NB4 (cell line): ENCODE data around the gene JAKMIP1.

Source experiments
- POLR2A ChIP-seq: IDR thresholded peaks from 2 replicates; pipeline ENCODE4 v1.6.1; 2011; ENCODE audit warnings: mild to moderate bottlenecking; ENCODE audit not compliant: insufficient read length; ENCODE audit errors: extremely low read depth
- TF ChIP-seq, protein P1 (sequence below): IDR thresholded peaks from one replicate; pipeline ENCODE4 v1.5.1; 2012; ENCODE audit warnings: low read depth, low read length
- TF ChIP-seq, protein P2 (sequence below): IDR thresholded peaks from 2 replicates; pipeline ENCODE4 v1.6.1; 2011; ENCODE audit warnings: low read depth, low read length

DNA sequence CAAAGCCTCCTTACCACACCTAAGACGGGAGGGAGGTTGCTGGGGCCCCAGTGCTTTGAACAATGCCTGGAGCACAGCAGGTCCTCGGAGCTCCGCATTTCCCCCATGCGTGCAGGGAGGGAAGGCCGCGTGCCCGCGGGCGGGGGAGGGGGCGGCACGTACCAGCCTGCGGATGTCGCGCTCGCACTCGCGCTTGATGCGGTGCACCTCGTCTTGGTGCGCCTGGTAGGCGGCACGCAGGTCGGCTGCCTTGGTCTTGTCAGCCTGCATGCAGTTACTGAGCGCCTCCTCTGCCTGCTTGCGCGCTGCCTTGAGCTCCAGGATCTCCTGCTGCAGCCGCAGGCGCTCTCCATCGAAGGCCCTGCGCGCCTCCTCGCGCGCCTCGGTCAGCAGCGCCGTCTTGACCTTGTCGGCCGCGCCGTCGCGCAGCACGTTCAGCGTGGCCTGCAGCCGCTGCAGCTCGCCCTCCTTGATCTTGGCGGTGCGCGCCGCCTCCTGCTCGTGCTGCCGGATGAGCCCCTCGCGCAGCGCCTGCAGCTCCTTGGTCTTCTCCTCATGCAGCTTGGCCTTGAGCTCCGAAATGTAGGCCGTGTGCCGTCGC, 94.9 kb downstream of the JAKMIP1 start:
- no peak for TF ChIP-seq POLR2A
- TF ChIP-seq, protein P1, sequence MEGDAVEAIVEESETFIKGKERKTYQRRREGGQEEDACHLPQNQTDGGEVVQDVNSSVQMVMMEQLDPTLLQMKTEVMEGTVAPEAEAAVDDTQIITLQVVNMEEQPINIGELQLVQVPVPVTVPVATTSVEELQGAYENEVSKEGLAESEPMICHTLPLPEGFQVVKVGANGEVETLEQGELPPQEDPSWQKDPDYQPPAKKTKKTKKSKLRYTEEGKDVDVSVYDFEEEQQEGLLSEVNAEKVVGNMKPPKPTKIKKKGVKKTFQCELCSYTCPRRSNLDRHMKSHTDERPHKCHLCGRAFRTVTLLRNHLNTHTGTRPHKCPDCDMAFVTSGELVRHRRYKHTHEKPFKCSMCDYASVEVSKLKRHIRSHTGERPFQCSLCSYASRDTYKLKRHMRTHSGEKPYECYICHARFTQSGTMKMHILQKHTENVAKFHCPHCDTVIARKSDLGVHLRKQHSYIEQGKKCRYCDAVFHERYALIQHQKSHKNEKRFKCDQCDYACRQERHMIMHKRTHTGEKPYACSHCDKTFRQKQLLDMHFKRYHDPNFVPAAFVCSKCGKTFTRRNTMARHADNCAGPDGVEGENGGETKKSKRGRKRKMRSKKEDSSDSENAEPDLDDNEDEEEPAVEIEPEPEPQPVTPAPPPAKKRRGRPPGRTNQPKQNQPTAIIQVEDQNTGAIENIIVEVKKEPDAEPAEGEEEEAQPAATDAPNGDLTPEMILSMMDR, result no peak
- TF ChIP-seq, protein P2, sequence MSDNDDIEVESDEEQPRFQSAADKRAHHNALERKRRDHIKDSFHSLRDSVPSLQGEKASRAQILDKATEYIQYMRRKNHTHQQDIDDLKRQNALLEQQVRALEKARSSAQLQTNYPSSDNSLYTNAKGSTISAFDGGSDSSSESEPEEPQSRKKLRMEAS, result no peak
